Activated CD4-positive, alpha-beta T cell treated with anti-CD3 and anti-CD28 coated beads, Interleukin-2, amount 10 ng/mL, durations not matched to agents 7 days and 5 days (primary cell): ENCODE data around the gene NPLOC4. TPM values are rescaled to one million over a fixed set of nuclear protein-coding genes. Genes with fewer than 3 reads are reported as not detected.
"Not testable (repeated sequence)": the region's sequence is repeated elsewhere in the genome, so short reads cannot be mapped to it uniquely, and the experiment has no call there.

ENCODE experiments used
- CTCF ChIA-PET: fragments of 350-600 bp; sonication (Branson Sonifier 250); formaldehyde crosslinking; loops from one replicate; lab custom pipeline; 2021; ENCODE audit warnings: antibody characterized with exemption; lab: Charles Lee
- POLR2A ChIA-PET: fragments of 350-600 bp; sonication (Branson Sonifier 250); formaldehyde crosslinking; loops from one replicate; lab custom pipeline; 2021; ENCODE audit warnings: antibody characterized with exemption; lab: Charles Lee
- DNase-seq: peaks from one replicate; pipeline ENCODE4 v3.0.0-alpha.2; 2020
- H3K27ac Mint-ChIP-seq: one replicate; pipeline ENCODE4 v1.8.0; 2021; ENCODE audit warnings: mild to moderate bottlenecking, moderate library complexity, mixed read lengths
- H3K27me3 Mint-ChIP-seq: one replicate; pipeline ENCODE4 v1.8.0; 2021; ENCODE audit warnings: mixed read lengths
- H3K36me3 Mint-ChIP-seq: one replicate; pipeline ENCODE4 v1.8.0; 2021; ENCODE audit warnings: low read depth, mixed read lengths
- H3K4me1 Mint-ChIP-seq: one replicate; pipeline ENCODE4 v1.8.0; 2021; ENCODE audit warnings: mixed read lengths
- H3K4me3 Mint-ChIP-seq: one replicate; pipeline ENCODE4 v1.8.0; 2021; ENCODE audit warnings: mild to moderate bottlenecking, moderate library complexity, mixed read lengths
- H3K9me3 Mint-ChIP-seq: one replicate; pipeline ENCODE4 v1.8.0; 2021; ENCODE audit warnings: mixed read lengths
- total RNA-seq, 2 experiments: library from RNA; stranded (reverse); gene quantifications; one replicate each; pipeline ENCODE4 v1.2.3, GENCODE V29; 2021

Gene NPLOC4
- total RNA-seq, 2 experiments from 2014 or later = 91.3 to 98.2 TPM

DNA sequence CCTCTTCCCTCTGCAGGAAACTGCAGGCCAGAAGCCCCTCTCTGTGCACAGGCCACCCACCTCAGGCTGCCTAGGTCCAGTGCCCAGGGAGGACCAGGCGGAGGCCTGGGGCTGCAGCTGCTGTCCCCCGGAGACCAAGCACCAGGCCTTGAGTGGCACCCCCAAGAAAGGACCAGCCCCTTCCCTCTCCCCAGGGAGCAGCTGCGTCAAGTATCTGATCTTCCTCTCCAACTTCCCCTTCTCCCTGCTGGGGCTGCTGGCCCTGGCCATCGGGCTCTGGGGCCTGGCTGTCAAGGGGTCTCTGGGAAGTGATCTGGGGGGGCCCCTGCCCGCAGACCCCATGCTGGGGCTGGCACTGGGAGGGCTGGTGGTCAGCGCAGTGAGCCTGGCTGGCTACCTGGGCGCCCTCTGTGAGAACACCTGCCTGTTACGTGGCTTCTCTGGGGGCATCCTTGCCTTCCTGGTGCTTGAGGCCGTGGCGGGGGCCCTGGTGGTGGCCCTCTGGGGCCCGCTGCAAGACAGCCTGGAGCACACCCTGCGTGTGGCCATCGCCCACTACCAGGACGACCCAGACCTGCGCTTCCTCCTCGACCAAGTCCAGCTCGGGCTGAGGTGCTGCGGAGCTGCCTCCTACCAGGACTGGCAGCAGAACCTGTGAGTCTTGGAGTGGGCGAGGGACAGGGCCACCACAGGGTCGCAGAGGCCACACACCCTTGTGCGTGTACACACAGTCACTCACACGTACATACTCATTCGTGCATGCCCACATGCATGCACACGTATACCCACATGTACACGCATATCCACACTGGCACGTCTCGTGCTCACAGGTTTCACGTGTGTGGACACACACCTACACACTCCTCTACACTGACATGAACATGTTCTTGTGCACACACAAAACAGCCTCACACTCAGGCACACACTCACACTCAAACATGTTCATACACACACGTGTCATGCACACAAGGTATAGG lies 8.4 kb upstream of the NPLOC4 start:
- DNase-seq = no peak
- H3K4me3 Mint-ChIP-seq = no peak overlapping the region
- no peak overlapping the region for H3K27ac Mint-ChIP-seq
- CTCF ChIA-PET = interaction anchor here (2.9 kb wide), 1 partner anchor 11 kb away, joined by 11 read pairs; the partner anchor contains the start of gene PDE6G
- H3K27me3 Mint-ChIP-seq = peaks cover 26% of the 10 kb centered on the region
- peaks cover 3% of the 10 kb centered on the region for H3K9me3 Mint-ChIP-seq
- no peaks in the 10 kb centered on the region for H3K4me1 Mint-ChIP-seq
- POLR2A ChIA-PET = no interaction called here
- no peaks in the 10 kb centered on the region for H3K36me3 Mint-ChIP-seq

DNA sequence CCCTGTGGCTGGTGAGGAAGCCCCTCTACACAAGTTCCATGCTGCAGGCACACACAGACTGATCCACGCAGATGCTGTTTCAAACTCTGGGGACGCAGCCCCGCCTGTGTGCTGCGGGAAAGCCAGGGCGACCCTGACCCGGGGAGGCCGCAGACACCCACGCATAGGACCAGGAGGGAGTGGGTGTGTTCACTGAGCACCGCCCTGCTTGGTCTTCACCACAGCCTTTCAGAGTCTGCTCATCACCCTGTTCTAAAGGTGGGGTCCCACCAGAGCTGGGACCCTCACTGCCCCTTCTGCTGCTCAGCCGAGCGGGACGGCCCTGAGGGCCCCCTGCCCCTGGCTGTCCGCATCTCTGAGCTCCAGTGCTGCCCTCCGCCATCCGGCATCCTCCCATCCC lies 7.6 kb upstream of the NPLOC4 start:
- H3K27ac Mint-ChIP-seq = no peak overlapping the region
- no peak overlapping the region for H3K4me3 Mint-ChIP-seq
- DNase-seq = no peak
- no peaks in the 10 kb centered on the region for H3K36me3 Mint-ChIP-seq
- ChIA-PET POLR2A (no interaction called here), CTCF (no interaction called here)
- H3K27me3 Mint-ChIP-seq = peaks cover 22% of the 10 kb centered on the region
- peaks cover 3% of the 10 kb centered on the region for H3K9me3 Mint-ChIP-seq
- H3K4me1 Mint-ChIP-seq = no peaks in the 10 kb centered on the region

DNA sequence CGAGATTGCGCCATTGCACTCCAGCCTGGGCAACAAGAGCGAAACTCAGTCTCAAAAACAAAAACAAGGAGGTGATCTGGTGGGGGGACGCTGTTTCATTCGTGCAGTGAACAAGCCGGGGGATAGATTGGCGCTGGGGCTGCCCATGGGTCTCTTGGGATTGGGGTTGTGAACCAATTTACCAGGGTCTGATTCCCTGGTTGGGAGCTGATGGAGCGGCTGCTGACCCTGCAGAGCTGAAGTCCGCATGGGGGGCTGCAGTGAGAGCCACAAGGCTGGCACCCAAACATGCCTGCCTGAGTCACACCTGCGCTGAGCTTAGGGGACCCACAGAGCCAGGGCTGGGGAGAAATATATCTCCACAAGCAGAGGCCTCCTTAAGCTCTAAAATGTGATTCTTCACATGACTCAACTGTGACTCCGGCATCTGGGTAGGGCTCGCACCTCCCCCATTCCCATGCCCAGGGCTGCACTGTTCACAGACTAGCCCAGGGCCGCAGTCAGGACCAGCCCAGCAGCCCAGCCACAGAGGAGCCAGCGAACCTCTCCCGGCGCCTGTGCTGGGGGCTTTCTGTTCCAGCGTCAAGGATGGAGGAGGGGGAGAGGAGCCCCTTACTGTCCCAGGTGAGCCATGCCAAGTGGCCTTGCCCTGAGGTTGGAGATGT lies 5.0 kb upstream of the NPLOC4 start:
- peaks cover 3% of the 10 kb centered on the region for H3K4me1 Mint-ChIP-seq
- no peaks in the 10 kb centered on the region for H3K36me3 Mint-ChIP-seq
- H3K9me3 Mint-ChIP-seq = no peaks in the 10 kb centered on the region
- H3K27ac Mint-ChIP-seq = no peak overlapping the region
- POLR2A ChIA-PET = no interaction called here
- no peak for DNase-seq
- CTCF ChIA-PET = interaction anchor here (0.7 kb wide), 1 partner anchor 9 kb away, joined by 3 read pairs; no protein-coding TSS in a partner anchor
- no peak overlapping the region for H3K4me3 Mint-ChIP-seq
- H3K27me3 Mint-ChIP-seq = peaks cover 4% of the 10 kb centered on the region

- ChIA-PET CTCF (interaction anchor here (0.6 to 0.7 kb wide), 2 partner anchors 166 to 733 kb away, joined by 3 to 4 read pairs; no protein-coding TSS in a partner anchor), POLR2A (no interaction called here)
- Mint-ChIP-seq H3K27ac (no peak overlapping the region), H3K9me3 (no peaks in the 10 kb centered on the region), H3K4me1 (peaks cover 14% of the 10 kb centered on the region), H3K27me3 (no peaks in the 10 kb centered on the region), H3K36me3 (no peaks in the 10 kb centered on the region), H3K4me3 (no peak overlapping the region)
- DNase-seq = no peak
Observed at GRCh38 chr17:81640011-81640410, 3.1 kb upstream of the NPLOC4 start.

DNA sequence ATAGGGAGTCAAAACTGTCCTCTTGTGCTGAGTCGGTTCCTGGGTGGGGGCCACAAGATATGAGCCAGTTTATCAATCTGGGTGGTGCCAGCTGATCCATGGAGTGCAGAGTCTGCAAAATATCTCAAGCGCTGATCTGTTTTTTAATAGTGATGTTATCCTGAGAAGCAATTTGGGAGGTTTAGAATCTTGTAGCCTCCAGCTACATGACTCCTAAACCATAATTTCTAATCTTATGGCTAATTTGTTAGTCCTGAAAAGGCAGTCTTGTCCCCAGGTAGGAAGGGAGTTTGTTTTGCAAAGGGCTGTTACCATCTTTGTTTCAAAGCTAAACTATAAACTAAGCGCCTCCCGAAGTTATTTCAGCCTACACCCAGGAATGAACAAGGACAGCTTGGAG lies 1.8 kb upstream of the NPLOC4 start:
- DNase-seq = no peak
- Mint-ChIP-seq H3K36me3 (no peaks in the 10 kb centered on the region), H3K27ac (no peak overlapping the region), H3K27me3 (no peaks in the 10 kb centered on the region), H3K9me3 (no peaks in the 10 kb centered on the region), H3K4me3 (peak overlapping the region; percentile 0), H3K4me1 (peaks cover 21% of the 10 kb centered on the region)
- CTCF ChIA-PET = interaction anchor here (0.6 kb wide), 2 partner anchors 69 to 382 kb away, joined by 3 read pairs; no protein-coding TSS in a partner anchor
- POLR2A ChIA-PET = no interaction called here

GRCh38 chr17:81635973-81636504 lies 873 bp downstream of the NPLOC4 start:
- Mint-ChIP-seq H3K4me1 (peaks cover 30% of the 10 kb centered on the region), H3K9me3 (no peaks in the 10 kb centered on the region), H3K36me3 (peaks cover 6% of the 10 kb centered on the region), H3K27me3 (no peaks in the 10 kb centered on the region), H3K4me3 (peak overlapping the region; percentile 98), H3K27ac (peak overlapping the region; percentile 88)
- ChIA-PET POLR2A (interaction anchor here (0.6 kb wide), 1 partner anchor 21 kb away, joined by 5 read pairs; no protein-coding TSS in a partner anchor), CTCF (no interaction called here)
- no peak for DNase-seq

DNA sequence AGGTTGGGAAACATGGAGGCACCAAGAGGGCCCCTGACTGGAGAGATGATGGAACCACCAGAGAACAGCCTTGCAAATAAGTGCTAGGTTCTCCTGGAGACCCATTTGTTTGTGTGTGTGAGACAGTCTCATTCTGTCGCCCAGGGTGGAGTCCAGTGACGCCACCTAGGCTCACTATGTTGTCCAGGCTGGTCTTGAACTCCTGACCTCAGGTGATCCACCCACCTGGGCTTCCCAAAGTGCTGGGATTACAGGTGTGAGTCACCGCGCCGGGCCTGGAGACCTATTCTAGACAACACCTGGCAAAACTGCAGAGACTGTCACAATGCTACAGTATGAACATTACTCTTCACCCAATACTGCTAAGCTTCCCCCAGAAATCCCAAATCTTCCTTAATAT lies 1.5 kb downstream of the NPLOC4 start:
- no peaks in the 10 kb centered on the region for H3K9me3 Mint-ChIP-seq
- peaks cover 30% of the 10 kb centered on the region for H3K4me1 Mint-ChIP-seq
- H3K27ac Mint-ChIP-seq = peak overlapping the region; percentile 88
- POLR2A ChIA-PET = no interaction called here
- H3K36me3 Mint-ChIP-seq = peaks cover 6% of the 10 kb centered on the region
- H3K27me3 Mint-ChIP-seq = no peaks in the 10 kb centered on the region
- peak overlapping the region; percentile 98 for H3K4me3 Mint-ChIP-seq
- no peak for DNase-seq
- CTCF ChIA-PET = no interaction called here

DNA sequence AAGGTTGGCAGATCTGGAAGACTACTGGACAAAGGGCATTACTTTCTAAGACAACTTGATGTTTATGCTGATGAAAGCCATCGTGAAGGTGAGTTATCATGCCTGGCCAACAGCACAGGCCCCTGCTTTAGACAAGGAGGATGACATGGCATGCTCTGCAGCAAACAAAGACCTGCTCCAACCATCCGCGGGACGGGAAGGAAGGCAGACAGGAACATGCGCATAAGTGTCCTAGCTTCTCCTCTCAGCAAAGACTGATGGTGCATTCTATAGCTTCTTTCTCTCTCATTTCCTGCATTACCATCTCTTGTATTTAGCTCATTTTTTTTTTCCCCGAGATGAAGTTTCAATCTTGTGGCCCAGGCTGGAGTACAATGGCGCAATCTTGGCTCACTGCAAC lies 5.4 kb downstream of the NPLOC4 start:
- H3K36me3 Mint-ChIP-seq = peaks cover 29% of the 10 kb centered on the region

DNA sequence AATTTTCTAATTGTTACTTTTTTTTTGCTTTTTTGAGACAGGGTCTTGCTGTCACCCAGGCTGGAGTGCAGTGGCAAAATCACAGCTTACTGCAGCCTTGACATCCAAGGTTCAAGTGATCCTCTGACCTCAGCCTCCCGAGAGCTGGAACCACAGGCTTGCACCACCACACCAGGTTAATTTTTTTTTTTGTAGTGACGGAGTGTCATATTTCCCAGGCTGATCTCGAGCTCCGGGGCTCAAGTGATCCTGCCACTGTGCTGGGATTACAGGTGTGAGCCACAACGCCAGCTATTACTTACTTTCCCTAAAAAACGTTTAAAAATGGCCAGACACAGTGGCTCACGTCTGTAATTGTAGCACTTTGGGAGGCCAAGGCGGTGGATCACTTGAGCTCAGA lies 6.6 kb downstream of the NPLOC4 start:
- no peak overlapping the region for H3K27ac Mint-ChIP-seq
- POLR2A ChIA-PET = no interaction called here

More for the DNA sequence above, 5.4 kb downstream of the NPLOC4 start:
- H3K4me3 Mint-ChIP-seq = no peak overlapping the region
- DNase-seq = no peak
- H3K9me3 Mint-ChIP-seq = no peaks in the 10 kb centered on the region
- H3K27ac Mint-ChIP-seq = peak overlapping the region; percentile 62
- H3K27me3 Mint-ChIP-seq = no peaks in the 10 kb centered on the region
- POLR2A ChIA-PET = no interaction called here
- CTCF ChIA-PET = interaction anchor here (0.7 to 1.9 kb wide), 4 partner anchors 11 to 640 kb away, joined by 3 to 4 read pairs (median 3); no protein-coding TSS in a partner anchor
- H3K4me1 Mint-ChIP-seq = peaks cover 27% of the 10 kb centered on the region

GRCh38 chr17:81621494-81622130 lies 15.3 kb downstream of the NPLOC4 start:
- H3K27ac Mint-ChIP-seq = no peak overlapping the region
- H3K9me3 Mint-ChIP-seq = peaks cover 3% of the 10 kb centered on the region
- H3K27me3 Mint-ChIP-seq = no peaks in the 10 kb centered on the region
- no peak overlapping the region for H3K4me3 Mint-ChIP-seq
- ChIA-PET POLR2A (no interaction called here), CTCF (interaction anchor here (1.0 kb wide), 1 partner anchor 42 kb away, joined by 3 read pairs; no protein-coding TSS in a partner anchor)
- peaks cover 2% of the 10 kb centered on the region for H3K4me1 Mint-ChIP-seq
- no peak for DNase-seq
- H3K36me3 Mint-ChIP-seq = peaks cover 50% of the 10 kb centered on the region

More for the DNA sequence above, 6.6 kb downstream of the NPLOC4 start:
- peaks cover 39% of the 10 kb centered on the region for H3K36me3 Mint-ChIP-seq
- peaks cover 16% of the 10 kb centered on the region for H3K4me1 Mint-ChIP-seq
- H3K9me3 Mint-ChIP-seq = peaks cover 2% of the 10 kb centered on the region
- DNase-seq = no peak
- H3K27me3 Mint-ChIP-seq = no peaks in the 10 kb centered on the region
- H3K4me3 Mint-ChIP-seq = no peak overlapping the region
- CTCF ChIA-PET = interaction anchor here (0.9 to 1.9 kb wide), 3 partner anchors 10 to 391 kb away, joined by 3 to 4 read pairs (median 3); no protein-coding TSS in a partner anchor

GRCh38 chr17:81618307-81618706 lies 18.6 kb downstream of the NPLOC4 start:
- H3K4me3 Mint-ChIP-seq, H3K27me3 Mint-ChIP-seq, CTCF ChIA-PET, H3K27ac Mint-ChIP-seq, H3K9me3 Mint-ChIP-seq, POLR2A ChIA-PET, DNase-seq: not testable (repeated sequence)
- peaks cover 35% of the 10 kb centered on the region for H3K36me3 Mint-ChIP-seq
- H3K4me1 Mint-ChIP-seq = peaks cover 15% of the 10 kb centered on the region

GRCh38 chr17:81616877-81617276 lies 20.0 kb downstream of the NPLOC4 start:
- no peaks in the 10 kb centered on the region for H3K9me3 Mint-ChIP-seq
- peaks cover 46% of the 10 kb centered on the region for H3K36me3 Mint-ChIP-seq
- H3K4me1 Mint-ChIP-seq = peaks cover 15% of the 10 kb centered on the region
- no peaks in the 10 kb centered on the region for H3K27me3 Mint-ChIP-seq
- ChIA-PET POLR2A (no interaction called here), CTCF (no interaction called here)
- no peak overlapping the region for H3K4me3 Mint-ChIP-seq
- no peak overlapping the region for H3K27ac Mint-ChIP-seq
- no peak for DNase-seq
